Keratinocyte (primary cell): ENCODE data around the gene KIDINS220. TPM values are rescaled to one million over a fixed set of nuclear protein-coding genes. Genes with fewer than 3 reads are reported as not detected.

ENCODE experiments used
- DNase-seq: peaks from one replicate; pipeline ENCODE4 v3.0.0-alpha.2; 2011; ENCODE audit warnings: low read depth, missing footprints, low spot score
- FAIRE-seq: peaks from 2 replicates; lab custom pipeline; 2011; peaks lifted over from hg19 to GRCh38; lab: Jason Lieb, UNC
- H2AFZ ChIP-seq: 2 replicates; pipeline ENCODE4 v1.6.0; 2012; ENCODE audit warnings: low read length, control low read depth, inconsistent platforms; ENCODE audit not compliant: control insufficient read depth
- H3K27ac ChIP-seq: 2 replicates; pipeline ENCODE4 v1.5.1; 2011; ENCODE audit warnings: low read length; ENCODE audit not compliant: control insufficient read depth, insufficient read depth
- H3K27me3 ChIP-seq: 3 replicates; pipeline ENCODE4 v1.6.0; 2011; ENCODE audit warnings: low read length; ENCODE audit not compliant: control insufficient read depth, insufficient read depth; ENCODE audit errors: extremely low read depth
- H3K36me3 ChIP-seq, 2 experiments: 2 replicates in 1 of 2; 3 replicates in 1 of 2; pipeline ENCODE4 v1.5.1; 2011; ENCODE audit warnings: low read length in 2 of 2, mild to moderate bottlenecking in 1 of 2; ENCODE audit not compliant: control insufficient read depth in 2 of 2, insufficient read depth in 2 of 2; ENCODE audit errors: extremely low read depth in 1 of 2
- H3K4me1 ChIP-seq: 3 replicates; pipeline ENCODE4 v1.5.1; 2011; ENCODE audit warnings: low read length; ENCODE audit not compliant: control insufficient read depth, insufficient read depth; ENCODE audit errors: extremely low read depth
- H3K4me2 ChIP-seq: 3 replicates; pipeline ENCODE4 v1.6.0; 2011; ENCODE audit warnings: low read depth, low read length; ENCODE audit not compliant: control insufficient read depth, insufficient read depth; ENCODE audit errors: extremely low read depth
- H3K4me3 ChIP-seq, 3 experiments: fragments of 200-600 bp in 1 of 3; sonication (generic) in 1 of 3; 2 replicates in 2 of 3; 3 replicates in 1 of 3; pipeline ENCODE4 v1.5.1; 2011 to 2016; ENCODE audit warnings: low read length in 3 of 3, mild to moderate bottlenecking in 3 of 3, control low read depth in 2 of 3, inconsistent platforms in 1 of 3, low read depth in 1 of 3, mixed read lengths in 1 of 3, mixed run types in 1 of 3, moderate library complexity in 1 of 3; ENCODE audit not compliant: control insufficient read depth in 2 of 3, insufficient read depth in 2 of 3; ENCODE audit errors: extremely low read depth in 1 of 3
- H3K79me2 ChIP-seq: 2 replicates; pipeline ENCODE4 v1.6.0; 2012; ENCODE audit warnings: low read length; ENCODE audit not compliant: control insufficient read depth, insufficient read depth
- H3K9ac ChIP-seq: 3 replicates; pipeline ENCODE4 v1.6.0; 2011; ENCODE audit warnings: low read length; ENCODE audit not compliant: control insufficient read depth, insufficient read depth; ENCODE audit errors: extremely low read depth
- H3K9me1 ChIP-seq: 3 replicates; pipeline ENCODE4 v1.6.0; 2011; ENCODE audit warnings: low read length; ENCODE audit not compliant: control insufficient read depth, insufficient read depth; ENCODE audit errors: extremely low read depth
- H3K9me3 ChIP-seq: 2 replicates; pipeline ENCODE4 v1.5.1; 2012; ENCODE audit warnings: low read depth, low read length; ENCODE audit not compliant: control insufficient read depth
- H4K20me1 ChIP-seq: 3 replicates; pipeline ENCODE4 v1.6.0; 2011; ENCODE audit warnings: low read length; ENCODE audit not compliant: control insufficient read depth, insufficient read depth; ENCODE audit errors: extremely low read depth
- EZH2 ChIP-seq: IDR thresholded peaks from one replicate; pipeline ENCODE4 v1.6.1; 2012; ENCODE audit warnings: inconsistent platforms, mild to moderate bottlenecking, low read length, moderate library complexity
- dilution Hi-C: fragments of 300-500 bp; cut with MboI; formaldehyde crosslinking; loops from one replicate; pipeline ENCODE4 v1.7.0; 2020; ENCODE audit warnings: low sequenced_read_pairs; ENCODE audit not compliant: extremely low pct_ligation_motif_present
- polyA plus RNA-seq, 5 experiments: library from polyadenylated mRNA; depleted of rRNA in 3 of 5; stranded (reverse) in 3 of 5; stranded (forward) in 1 of 5; unstranded in 1 of 5; fragments of >200 nt; gene quantifications; 1 replicate in 1 of 5; 2 replicates in 3 of 5; 3 replicates in 1 of 5; pipeline versions ENCODE4 v1.2.1 to v1.2.3, GENCODE V29; 2011 to 2012; ENCODE audit warnings: missing spikeins in 2 of 5, low read depth in 1 of 5, low replicate concordance in 1 of 5
- TF ChIP-seq, protein P1 (sequence below), 3 experiments: IDR thresholded peaks in 1 of 3; conservative IDR thresholded peaks in 1 of 3; optimal IDR thresholded peaks in 1 of 3; 2 replicates in 2 of 3; 3 replicates in 1 of 3; pipeline versions ENCODE3 to v1.5.1; 2011; ENCODE audit warnings: low read length in 3 of 3, mild to moderate bottlenecking in 3 of 3, moderate library complexity in 2 of 3, control low read depth in 1 of 3, inconsistent platforms in 1 of 3; ENCODE audit not compliant: insufficient read depth in 2 of 3; ENCODE audit errors: extremely low read depth in 1 of 3

The KIDINS220 gene
- polyA plus RNA-seq, 1 donor (not counting 4 experiments of a cell fraction or from before 2014, with no cell fraction given): 28.8 TPM

DNA sequence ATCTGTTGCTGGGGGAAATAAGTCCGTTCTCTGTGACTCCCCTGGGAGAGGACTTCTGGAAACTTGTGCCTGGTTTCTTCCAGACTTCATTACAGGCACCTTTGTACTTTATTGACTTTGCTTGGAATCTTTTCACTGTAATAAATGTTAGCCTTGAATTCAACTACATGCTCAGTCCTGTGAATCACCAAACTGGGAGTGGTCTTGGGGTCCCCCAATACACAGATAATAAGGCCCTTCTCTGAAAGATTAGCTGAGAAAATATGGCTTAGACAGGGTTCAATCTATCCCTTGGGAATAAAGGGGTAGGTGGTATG lies 48.7 kb upstream of the KIDINS220 start:
- Histone ChIP-seq H3K36me3 (peaks cover 5 to 17% of the 10 kb centered on the region in 2 experiments), H3K4me1 (no peaks in the 10 kb centered on the region), H2AFZ (no peak overlapping the region), H3K27me3 (no peaks in the 10 kb centered on the region), H3K27ac (no peak overlapping the region), H3K9ac (no peak overlapping the region), H4K20me1 (no peaks in the 10 kb centered on the region), H3K9me3 (no peaks in the 10 kb centered on the region), H3K4me3 (no peak overlapping the region), H3K9me1 (no peaks in the 10 kb centered on the region), H3K4me2 (no peak overlapping the region), H3K79me2 (peaks cover 3% of the 10 kb centered on the region)
- dilution Hi-C loops: no loop called here
- FAIRE-seq (no peak), DNase-seq (no peak)
- TF ChIP-seq, protein P1, sequence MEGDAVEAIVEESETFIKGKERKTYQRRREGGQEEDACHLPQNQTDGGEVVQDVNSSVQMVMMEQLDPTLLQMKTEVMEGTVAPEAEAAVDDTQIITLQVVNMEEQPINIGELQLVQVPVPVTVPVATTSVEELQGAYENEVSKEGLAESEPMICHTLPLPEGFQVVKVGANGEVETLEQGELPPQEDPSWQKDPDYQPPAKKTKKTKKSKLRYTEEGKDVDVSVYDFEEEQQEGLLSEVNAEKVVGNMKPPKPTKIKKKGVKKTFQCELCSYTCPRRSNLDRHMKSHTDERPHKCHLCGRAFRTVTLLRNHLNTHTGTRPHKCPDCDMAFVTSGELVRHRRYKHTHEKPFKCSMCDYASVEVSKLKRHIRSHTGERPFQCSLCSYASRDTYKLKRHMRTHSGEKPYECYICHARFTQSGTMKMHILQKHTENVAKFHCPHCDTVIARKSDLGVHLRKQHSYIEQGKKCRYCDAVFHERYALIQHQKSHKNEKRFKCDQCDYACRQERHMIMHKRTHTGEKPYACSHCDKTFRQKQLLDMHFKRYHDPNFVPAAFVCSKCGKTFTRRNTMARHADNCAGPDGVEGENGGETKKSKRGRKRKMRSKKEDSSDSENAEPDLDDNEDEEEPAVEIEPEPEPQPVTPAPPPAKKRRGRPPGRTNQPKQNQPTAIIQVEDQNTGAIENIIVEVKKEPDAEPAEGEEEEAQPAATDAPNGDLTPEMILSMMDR (optimal IDR thresholded peaks at IDR 0.05 in 1 of 3, IDR thresholded peaks at IDR 0.05 in 1 of 3, conservative IDR thresholded peaks at IDR 0.05 in 1 of 3; ENCODE audit: extremely low read depth in 1 of 3, insufficient read depth in 2 of 3, low read length in 3 of 3): no peak
- TF ChIP-seq EZH2: no peak

DNA sequence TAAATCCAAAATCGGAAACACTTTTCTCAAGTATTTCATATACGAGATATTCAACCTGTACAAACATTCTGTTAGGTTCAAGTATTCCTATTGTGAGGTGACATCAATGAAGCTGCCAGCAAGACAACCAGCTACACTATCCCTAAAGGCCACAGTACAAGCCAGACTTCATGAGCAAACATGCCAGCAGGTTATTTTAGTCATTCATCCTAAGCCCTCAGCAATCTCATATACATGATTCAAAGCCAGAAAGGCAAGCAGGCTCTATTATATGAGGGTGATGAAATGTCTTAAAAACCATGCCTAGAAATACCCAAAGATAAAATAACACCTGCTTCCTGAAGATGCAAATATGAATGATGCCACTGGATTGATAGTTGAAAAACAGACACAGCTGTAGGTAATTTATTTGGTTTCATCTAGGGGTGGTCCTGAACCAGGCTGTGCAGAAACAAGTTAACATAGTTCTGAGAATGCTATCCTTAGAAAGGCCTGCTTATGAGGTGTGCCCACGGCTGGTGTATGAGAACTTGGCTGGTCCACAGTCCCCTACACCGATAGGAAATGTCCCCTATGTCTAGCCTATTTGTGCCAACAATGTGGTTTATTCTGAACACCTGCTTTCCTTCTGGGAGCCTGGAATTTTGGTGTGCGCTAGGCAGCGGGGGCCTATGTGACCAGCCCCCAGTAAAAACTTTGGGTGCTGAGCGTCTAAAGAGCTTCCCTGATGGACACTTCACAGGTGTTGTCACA lies 48.2 kb upstream of the KIDINS220 start:
- Histone ChIP-seq H3K9ac (no peak overlapping the region), H4K20me1 (no peaks in the 10 kb centered on the region), H3K9me1 (no peaks in the 10 kb centered on the region), H3K36me3 (peaks cover 7 to 22% of the 10 kb centered on the region in 2 experiments), H3K4me3 (no peak overlapping the region), H3K4me2 (no peak overlapping the region), H3K27me3 (no peaks in the 10 kb centered on the region), H3K79me2 (peaks cover 3% of the 10 kb centered on the region), H3K4me1 (no peaks in the 10 kb centered on the region), H3K9me3 (no peaks in the 10 kb centered on the region), H3K27ac (no peak overlapping the region), H2AFZ (no peak overlapping the region)
- dilution Hi-C loops: no loop called here
- FAIRE-seq: no peak
- no peak for DNase-seq
- TF ChIP-seq, protein P1 (optimal IDR thresholded peaks at IDR 0.05 in 1 of 3, IDR thresholded peaks at IDR 0.05 in 1 of 3, conservative IDR thresholded peaks at IDR 0.05 in 1 of 3; ENCODE audit: extremely low read depth in 1 of 3, insufficient read depth in 2 of 3, low read length in 3 of 3): no peak
- TF ChIP-seq EZH2: no peak
